PFSK-1 (cell line): ENCODE data around the gene EID3.

ENCODE experiments used
- FOXP2 ChIP-seq: optimal IDR thresholded peaks from 2 replicates; pipeline ENCODE3; 2011; ENCODE audit warnings: borderline replicate concordance, control low read depth, inconsistent platforms; ENCODE audit not compliant: insufficient read depth; ENCODE audit errors: extremely low read length, extremely low read depth
- POLR2AphosphoS5 ChIP-seq: IDR thresholded peaks from 2 replicates; pipeline ENCODE4 v1.6.1; 2012; ENCODE audit warnings: low read depth, mild to moderate bottlenecking, control low read depth, low read length, moderate library complexity
- SIN3A ChIP-seq: IDR thresholded peaks from 2 replicates; pipeline ENCODE4 v1.6.1; 2012; ENCODE audit warnings: mild to moderate bottlenecking, low read length, moderate library complexity, borderline replicate concordance; ENCODE audit not compliant: insufficient read depth
- TAF1 ChIP-seq: IDR thresholded peaks from 2 replicates; pipeline ENCODE4 v1.6.1; 2012; ENCODE audit warnings: low read length, control low read depth, borderline replicate concordance; ENCODE audit not compliant: insufficient read depth
- TF ChIP-seq, protein P1 (sequence below), 2 experiments: IDR thresholded peaks; 2 replicates each; pipeline versions ENCODE4 v1.6.1 to v1.8.0; 2011 to 2012; ENCODE audit warnings: low read depth in 2 of 2, low read length in 2 of 2, control low read depth in 1 of 2, inconsistent platforms in 1 of 2, mild to moderate bottlenecking in 1 of 2, moderate library complexity in 1 of 2; ENCODE audit not compliant: insufficient read depth in 1 of 2

The EID3 gene

DNA sequence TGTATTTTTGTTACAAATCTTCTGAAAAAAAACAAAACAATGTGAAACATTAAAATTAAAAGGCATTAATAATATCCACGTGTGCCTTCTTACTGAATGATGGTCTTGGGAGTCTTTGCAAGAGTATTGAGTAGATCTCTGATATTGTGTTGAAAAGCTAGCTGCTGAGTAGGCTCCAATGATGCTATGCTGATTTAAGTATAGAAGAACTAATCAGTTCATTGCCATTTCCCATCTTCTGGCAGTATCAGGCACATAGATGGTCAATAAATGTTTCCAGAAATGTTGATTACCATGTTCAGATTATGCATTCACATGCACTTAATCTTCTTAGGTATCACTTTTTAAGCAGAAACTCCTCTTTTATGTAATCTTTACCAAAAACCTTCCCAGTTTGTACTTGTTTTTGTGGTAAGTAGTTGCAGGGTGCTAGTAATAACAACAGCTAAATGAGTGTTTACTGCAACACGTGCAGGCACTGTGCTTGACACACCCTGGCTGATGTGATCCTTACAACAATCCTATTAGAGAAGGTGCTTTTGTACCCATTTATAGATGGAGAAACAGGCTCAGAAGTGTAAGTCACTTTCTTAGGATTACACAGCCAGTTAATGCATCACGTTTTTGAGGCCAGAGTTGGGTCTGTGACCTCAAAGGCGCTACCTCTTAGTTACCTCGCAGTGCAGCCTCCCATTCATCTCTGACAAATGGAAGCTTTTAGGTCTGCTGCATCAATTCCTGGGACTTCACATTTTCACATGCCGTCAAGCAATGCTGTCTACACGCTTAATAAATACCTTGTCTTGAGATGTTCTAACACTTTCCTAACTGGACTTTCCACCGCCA lies 46.9 kb downstream of the EID3 start:
- no peak for TF ChIP-seq FOXP2
- no peak for TF ChIP-seq TAF1
- TF ChIP-seq SIN3A = no peak
- TF ChIP-seq POLR2AphosphoS5 = no peak
- TF ChIP-seq, protein P1, sequence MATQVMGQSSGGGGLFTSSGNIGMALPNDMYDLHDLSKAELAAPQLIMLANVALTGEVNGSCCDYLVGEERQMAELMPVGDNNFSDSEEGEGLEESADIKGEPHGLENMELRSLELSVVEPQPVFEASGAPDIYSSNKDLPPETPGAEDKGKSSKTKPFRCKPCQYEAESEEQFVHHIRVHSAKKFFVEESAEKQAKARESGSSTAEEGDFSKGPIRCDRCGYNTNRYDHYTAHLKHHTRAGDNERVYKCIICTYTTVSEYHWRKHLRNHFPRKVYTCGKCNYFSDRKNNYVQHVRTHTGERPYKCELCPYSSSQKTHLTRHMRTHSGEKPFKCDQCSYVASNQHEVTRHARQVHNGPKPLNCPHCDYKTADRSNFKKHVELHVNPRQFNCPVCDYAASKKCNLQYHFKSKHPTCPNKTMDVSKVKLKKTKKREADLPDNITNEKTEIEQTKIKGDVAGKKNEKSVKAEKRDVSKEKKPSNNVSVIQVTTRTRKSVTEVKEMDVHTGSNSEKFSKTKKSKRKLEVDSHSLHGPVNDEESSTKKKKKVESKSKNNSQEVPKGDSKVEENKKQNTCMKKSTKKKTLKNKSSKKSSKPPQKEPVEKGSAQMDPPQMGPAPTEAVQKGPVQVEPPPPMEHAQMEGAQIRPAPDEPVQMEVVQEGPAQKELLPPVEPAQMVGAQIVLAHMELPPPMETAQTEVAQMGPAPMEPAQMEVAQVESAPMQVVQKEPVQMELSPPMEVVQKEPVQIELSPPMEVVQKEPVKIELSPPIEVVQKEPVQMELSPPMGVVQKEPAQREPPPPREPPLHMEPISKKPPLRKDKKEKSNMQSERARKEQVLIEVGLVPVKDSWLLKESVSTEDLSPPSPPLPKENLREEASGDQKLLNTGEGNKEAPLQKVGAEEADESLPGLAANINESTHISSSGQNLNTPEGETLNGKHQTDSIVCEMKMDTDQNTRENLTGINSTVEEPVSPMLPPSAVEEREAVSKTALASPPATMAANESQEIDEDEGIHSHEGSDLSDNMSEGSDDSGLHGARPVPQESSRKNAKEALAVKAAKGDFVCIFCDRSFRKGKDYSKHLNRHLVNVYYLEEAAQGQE (IDR thresholded peaks at IDR 0.05; ENCODE audit: insufficient read depth in 1 of 2, low read depth in 2 of 2, low read length in 2 of 2) = no peak

DNA sequence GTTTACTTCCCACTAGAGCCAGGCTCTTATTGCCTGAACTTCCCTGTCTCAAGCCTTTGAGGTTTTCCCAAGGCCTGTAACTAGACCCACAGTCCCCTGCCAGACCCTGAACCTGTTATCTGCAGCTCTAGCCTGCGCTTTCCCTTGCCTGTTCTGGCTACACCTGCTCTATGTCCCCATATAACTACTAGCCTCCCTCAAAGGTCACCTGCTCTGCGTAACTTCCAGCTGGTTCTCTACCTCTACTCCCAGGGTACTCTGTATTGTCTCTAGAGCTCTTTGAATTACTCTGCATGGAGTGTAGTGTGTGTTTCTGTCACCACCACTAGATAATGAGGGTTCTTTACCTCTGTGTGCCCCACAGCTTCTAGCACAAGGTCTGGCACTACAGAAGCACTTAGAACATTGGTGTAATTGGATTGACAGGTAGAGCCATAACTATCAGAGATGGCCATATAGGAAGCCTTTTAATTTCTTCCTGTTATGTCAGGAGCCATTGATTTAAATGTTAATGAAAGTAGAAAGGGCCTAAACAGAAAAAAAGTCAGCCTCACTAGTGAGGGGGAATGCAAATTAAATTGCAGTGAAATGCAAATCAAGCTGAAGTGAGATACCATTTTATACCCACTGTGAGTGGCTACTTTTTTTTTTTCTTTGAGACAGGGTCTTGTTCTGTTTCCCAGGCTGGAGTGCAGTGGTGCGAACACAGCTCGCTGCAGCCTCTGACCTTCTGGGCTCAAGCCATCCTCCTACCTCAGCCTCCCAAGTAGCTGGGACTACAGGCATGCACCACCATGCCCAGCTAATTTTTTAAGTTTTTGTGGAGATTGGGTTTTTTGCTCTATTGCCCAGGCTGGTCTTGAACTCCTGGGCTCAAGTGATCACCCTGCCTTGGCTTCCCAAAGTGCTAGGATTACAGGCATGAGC lies 47.8 kb downstream of the EID3 start:
- TF ChIP-seq FOXP2 (no peak), POLR2AphosphoS5 (no peak)

DNA sequence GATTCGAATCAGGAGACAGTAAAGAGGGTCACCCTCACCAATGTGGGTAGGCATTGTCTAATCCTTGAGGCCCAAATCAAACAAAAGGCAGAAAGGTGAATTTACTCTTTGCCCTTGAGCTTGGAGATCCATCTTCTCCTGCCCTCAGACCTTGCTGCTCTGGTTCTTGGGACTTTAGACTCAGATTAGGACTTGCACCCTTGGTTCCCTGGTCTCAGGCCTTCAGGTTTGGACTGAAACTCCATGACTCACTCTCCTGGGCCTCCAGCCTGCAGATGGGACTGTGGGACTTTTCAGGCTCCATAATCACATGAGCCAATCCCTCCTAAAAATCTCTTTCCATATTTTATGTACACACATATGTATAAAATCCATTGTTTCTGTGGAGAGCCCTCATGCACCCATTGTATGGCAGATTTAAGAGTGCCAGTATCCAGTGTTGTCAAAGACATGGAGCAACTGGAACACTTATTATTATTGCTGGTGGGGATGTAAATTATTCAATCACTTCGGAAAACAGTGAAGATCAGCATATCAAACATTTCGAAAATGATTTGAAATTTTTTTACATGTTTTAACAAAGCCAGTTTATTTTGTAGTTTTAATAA lies 48.7 kb downstream of the EID3 start:
- no peak for TF ChIP-seq FOXP2
- no peak for TF ChIP-seq SIN3A
- no peak for TF ChIP-seq POLR2AphosphoS5
- TF ChIP-seq, protein P1 (IDR thresholded peaks at IDR 0.05; ENCODE audit: insufficient read depth in 1 of 2, low read depth in 2 of 2, low read length in 2 of 2) = no peak
- no peak for TF ChIP-seq TAF1

- TF ChIP-seq, protein P1 (IDR thresholded peaks at IDR 0.05; ENCODE audit: insufficient read depth in 1 of 2, low read depth in 2 of 2, low read length in 2 of 2) = no peak
- TF ChIP-seq POLR2AphosphoS5 = no peak
- no peak for TF ChIP-seq TAF1
- no peak for TF ChIP-seq FOXP2
- TF ChIP-seq SIN3A = no peak
Observed at GRCh38 chr12:104353012-104353981, 49.8 kb downstream of the EID3 start.
